ENCODE results near the gene ARGFX. TPM values are rescaled to one million over a fixed set of nuclear protein-coding genes. Genes with fewer than 3 reads are reported as not detected.
"Not testable (repeated sequence)": the region's sequence is repeated elsewhere in the genome, so short reads cannot be mapped to it uniquely, and the experiment has no call there.

ARGFX gene
- total RNA-seq, 4 donors from 2014 or later = not detected

DNA sequence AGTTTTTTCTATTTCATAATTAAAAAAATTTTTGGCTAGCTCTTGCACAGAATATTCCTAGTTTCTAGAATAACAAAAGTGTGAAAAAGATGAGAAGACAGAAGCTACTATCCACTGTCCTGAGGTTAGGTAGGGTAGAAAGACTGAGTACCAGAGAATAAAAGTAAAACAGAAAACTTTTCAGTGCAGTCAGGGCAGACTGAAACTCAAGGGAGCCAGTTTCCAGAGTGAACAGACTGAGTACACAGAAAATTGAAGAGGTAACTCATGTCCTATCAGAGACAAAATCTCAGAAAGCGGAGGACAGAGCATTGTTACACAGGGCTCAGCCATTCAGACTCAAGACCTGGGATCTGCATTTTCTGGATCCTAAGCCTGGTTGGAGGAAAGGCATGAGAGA, 16.7 kb downstream of the ARGFX start:
- no peak for DNase-seq
- no peaks in the 10 kb centered on the region for H3K36me3 ChIP-seq
- H3K27ac ChIP-seq = no peak overlapping the region
- no peaks in the 10 kb centered on the region for H3K27me3 ChIP-seq
- intact Hi-C loops (cut with DNase I) = no loop called here
- WGBS, 2 donors = 74 to 84% methylated on average over 1 of the region's 1 CpG
- TF ChIP-seq CTCF (IDR thresholded peaks at IDR 0.05) = no peak
- no peak for TF ChIP-seq POLR2A (IDR thresholded peaks at IDR 0.05)
- H3K9me3 ChIP-seq = no peaks in the 10 kb centered on the region
- no peaks in the 10 kb centered on the region for H3K4me1 ChIP-seq
- H3K4me3 ChIP-seq (replicated peaks in 1 of 3) = no peak overlapping the region

- Histone ChIP-seq H3K27ac (no peak within 1 kb of the TSS), H3K9me3 (no peaks in the 10 kb centered on the region), H3K4me3 (replicated peaks in 1 of 3) (no peak within 1 kb of the TSS), H3K36me3 (no peaks in the 10 kb centered on the region), H3K4me1 (no peaks in the 10 kb centered on the region), H3K27me3 (no peaks in the 10 kb centered on the region)
- TF ChIP-seq CTCF (IDR thresholded peaks at IDR 0.05) (no peak), POLR2A (IDR thresholded peaks at IDR 0.05) (no peak)
- intact Hi-C loops (cut with DNase I) = no loop called here
- peak in 1 of 2 donors; percentile 2 for DNase-seq
- WGBS, 2 donors = 46 to 50% methylated on average over 11 of the region's 11 CpGs
These were observed 25.3 kb downstream of the ARGFX start, which contains the start of gene FBXO40 for GRCh38 chr3:121592856-121593702. TSS of gene FBXO40 (plus strand) at chr3:121593379. CDS start at chr3:121620576, 27,197 bp downstream.

GRCh38 chr3:121593806-121594205, 26.1 kb downstream of the ARGFX start:
- H3K36me3 ChIP-seq; H3K27me3 ChIP-seq; H3K9me3 ChIP-seq; DNase-seq; intact Hi-C loops (cut with DNase I); H3K4me1 ChIP-seq; H3K27ac ChIP-seq; H3K4me3 ChIP-seq (replicated peaks in 1 of 3): not testable (repeated sequence)
- WGBS, 2 donors = 94 to 96% methylated on average over 4 of the region's 4 CpGs

DNA sequence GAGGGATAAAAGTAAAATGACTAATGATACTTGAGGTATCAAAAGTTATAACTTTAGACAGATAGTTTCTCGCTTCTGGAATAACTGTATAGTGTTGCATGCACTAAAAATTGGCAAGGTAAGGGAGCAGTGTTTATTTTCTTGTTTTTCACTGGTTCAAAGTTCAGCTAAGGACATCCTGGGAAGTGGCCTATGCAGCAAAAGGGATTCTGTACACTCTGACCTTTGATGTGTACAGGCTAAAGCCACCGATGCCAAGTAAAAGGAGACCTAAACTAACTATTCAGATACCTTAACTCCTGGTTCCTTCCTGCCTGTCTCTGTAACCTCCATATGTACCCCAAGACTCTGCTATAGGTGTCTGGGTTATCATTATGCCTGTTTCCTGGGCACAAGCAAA, 27.1 kb downstream of the ARGFX start:
- Histone ChIP-seq H3K4me1 (no peaks in the 10 kb centered on the region), H3K9me3 (no peaks in the 10 kb centered on the region), H3K4me3 (replicated peaks in 1 of 3) (no peak overlapping the region), H3K27ac (no peak overlapping the region), H3K27me3 (no peaks in the 10 kb centered on the region), H3K36me3 (no peaks in the 10 kb centered on the region)
- DNase-seq = no peak
- 74 to 86% methylated on average over 2 of the region's 2 CpGs for WGBS, 2 donors
- TF ChIP-seq CTCF (IDR thresholded peaks at IDR 0.05) (no peak), POLR2A (IDR thresholded peaks at IDR 0.05) (no peak)
- intact Hi-C loops (cut with DNase I) = no loop called here

- Histone ChIP-seq H3K4me1 (no peaks in the 10 kb centered on the region), H3K27ac (no peak overlapping the region)
These were observed 28.1 kb downstream of the ARGFX start for GRCh38 chr3:121595765-121596406.

More at GRCh38 chr3:121595765-121596406, 28.1 kb downstream of the ARGFX start:
- Histone ChIP-seq H3K4me3 (replicated peaks in 1 of 3) (no peak overlapping the region), H3K9me3 (no peaks in the 10 kb centered on the region), H3K36me3 (no peaks in the 10 kb centered on the region), H3K27me3 (no peaks in the 10 kb centered on the region)
- DNase-seq = no peak
- intact Hi-C loops (cut with DNase I) = no loop called here
- TF ChIP-seq CTCF (IDR thresholded peaks at IDR 0.05) = no peak
- no peak for TF ChIP-seq POLR2A (IDR thresholded peaks at IDR 0.05)
- 88 to 89% methylated on average over 4 of the region's 4 CpGs for WGBS, 2 donors

Data from thyroid gland (tissue), 4 donors.